GM12878 (cell line): Measurements from ENCODE around the gene NKD1. TPM values are rescaled to one million over a fixed set of nuclear protein-coding genes. Genes with fewer than 3 reads are reported as not detected.

ENCODE experiments used
- ATAC-seq: fragments of 200-7000 bp; cut with Tn5 transposase; 3 replicates; pipeline ENCODE4 v1.9.1; 2020; ENCODE audit warnings: mild to moderate bottlenecking, moderate library complexity
- BruUV-seq: library from RNA; stranded (reverse); fragments of 400-500 nt; replicated peaks from 2 replicates; lab custom pipeline; 2021; lab: Mats Ljungman, UMichigan
- CTCF ChIA-PET: fragments of 300-600 bp; sonication (Branson Sonifier 250); formaldehyde crosslinking; extraction: SDS; loops from one replicate; lab custom pipeline; 2021; ENCODE audit warnings: inconsistent platforms; lab: Yijun Ruan, JAX
- POLR2A ChIA-PET: fragments of 350-600 bp; formaldehyde crosslinking; extraction: SDS; loops from one replicate; lab custom pipeline; 2021; ENCODE audit warnings: inconsistent platforms; lab: Charles Lee
- RAD21 ChIA-PET: fragments of 300-600 bp; sonication (Branson Sonifier 250); formaldehyde crosslinking; loops from one replicate; lab custom pipeline; 2023; ENCODE audit warnings: antibody characterized with exemption; ENCODE audit not compliant: unreplicated experiment; lab: Charles Lee
- SMC1A ChIA-PET: fragments of 300-600 bp; sonication (Branson Sonifier 250); formaldehyde crosslinking; loops from one replicate; lab custom pipeline; 2023; ENCODE audit not compliant: unreplicated experiment, uncharacterized antibody; lab: Charles Lee
- DNase-seq: peaks from one replicate; pipeline ENCODE4 v3.0.0-alpha.2; 2011; ENCODE audit warnings: low read depth, low spot score
- FAIRE-seq: peaks from 3 replicates; lab custom pipeline; 2011; peaks lifted over from hg19 to GRCh38; lab: Jason Lieb, UNC
- H2AFZ ChIP-seq: 2 replicates; pipeline ENCODE4 v1.6.0; 2011; ENCODE audit warnings: low read depth, low read length, control low read depth; ENCODE audit not compliant: control insufficient read depth
- H3K27ac ChIP-seq: 2 replicates; pipeline ENCODE4 v1.5.1; 2011; ENCODE audit warnings: control low read depth; ENCODE audit not compliant: control insufficient read depth, insufficient read depth
- H3K27me3 ChIP-seq, 2 experiments: replicated peaks in 1 of 2; 2 replicates each; pipeline versions ENCODE4 v1.6.0 to v1.6.1; 2011; ENCODE audit warnings: low read length in 1 of 2; ENCODE audit not compliant: control insufficient read depth in 2 of 2, insufficient read depth in 2 of 2
- H3K36me3 ChIP-seq, 2 experiments: 2 replicates each; pipeline ENCODE4 v1.5.1; 2011; ENCODE audit warnings: low read length in 1 of 2; ENCODE audit not compliant: control insufficient read depth in 2 of 2, insufficient read depth in 2 of 2
- H3K4me1 ChIP-seq: 2 replicates; pipeline ENCODE4 v1.6.1; 2011; ENCODE audit warnings: mild to moderate bottlenecking, low read length, moderate library complexity, mixed read lengths; ENCODE audit not compliant: control insufficient read depth, insufficient read depth
- H3K4me2 ChIP-seq: 2 replicates; pipeline ENCODE4 v1.6.0; 2011; ENCODE audit warnings: control low read depth; ENCODE audit not compliant: control insufficient read depth, insufficient read depth
- H3K4me3 ChIP-seq: fragments of 200-600 bp; sonication (generic); 2 replicates; pipeline ENCODE4 v1.5.1; 2016
- H3K79me2 ChIP-seq: 2 replicates; pipeline ENCODE4 v1.6.0; 2011; ENCODE audit warnings: low read length; ENCODE audit not compliant: control insufficient read depth, insufficient read depth
- H3K9ac ChIP-seq: 2 replicates; pipeline ENCODE4 v1.8.0; 2011; ENCODE audit warnings: low read length, control low read depth, mixed read lengths; ENCODE audit not compliant: control insufficient read depth, insufficient read depth
- H3K9me3 ChIP-seq: replicated peaks from 3 replicates; pipeline ENCODE4 v1.5.1; 2011; ENCODE audit warnings: mild to moderate bottlenecking, low read length; ENCODE audit not compliant: control insufficient read depth, insufficient read depth
- H4K20me1 ChIP-seq: 2 replicates; pipeline ENCODE4 v1.6.0; 2011; ENCODE audit not compliant: control insufficient read depth, insufficient read depth
- CHD4 ChIP-seq: fragments of 200-600 bp; sonication (generic); IDR thresholded peaks from 2 replicates; pipeline ENCODE4 v1.6.1; 2016; ENCODE audit warnings: mild to moderate bottlenecking
- EZH2 ChIP-seq: IDR thresholded peaks from 2 replicates; pipeline ENCODE4 v1.6.1; 2012; ENCODE audit warnings: low read depth, mild to moderate bottlenecking, control low read depth, inconsistent platforms, low read length, borderline replicate concordance; ENCODE audit not compliant: control insufficient read depth
- HDGF ChIP-seq: fragments of 450-650 bp; IDR thresholded peaks from 2 replicates; pipeline ENCODE4 v1.6.1; 2016; ENCODE audit warnings: antibody characterized with exemption
- KAT2A ChIP-seq: conservative IDR thresholded peaks from 2 replicates; pipeline ENCODE4 v1.6.1; 2011; ENCODE audit warnings: low read depth, low read length; ENCODE audit not compliant: control insufficient read depth
- PAX5 ChIP-seq: IDR thresholded peaks from 2 replicates; pipeline ENCODE4 v1.6.1; 2011; ENCODE audit warnings: low read depth, low read length, borderline replicate concordance
- RAD51 ChIP-seq: fragments of 450-650 bp; IDR thresholded peaks from 2 replicates; pipeline ENCODE4 v1.6.1; 2016; ENCODE audit warnings: moderate library complexity, mild to moderate bottlenecking, inconsistent platforms
- SUPT20H ChIP-seq: IDR thresholded peaks from 2 replicates; pipeline ENCODE4 v1.6.1; 2011; ENCODE audit warnings: low read depth, mild to moderate bottlenecking, low read length, moderate library complexity, borderline replicate concordance; ENCODE audit not compliant: control insufficient read depth
- ZNF274 ChIP-seq: IDR thresholded peaks from one replicate; pipeline ENCODE4 v1.8.0; 2011; ENCODE audit not compliant: insufficient read length, insufficient read depth
- WGBS: methylation state at CpG from one replicate; pipeline ENCODE4 v1.1.6; 2016; ENCODE audit warnings: low lambda C conversion rate; ENCODE audit not compliant: insufficient replicate concordance, insufficient coverage; ENCODE audit errors: missing lambda C conversion rate; 5-methylcytosine and 5-hydroxymethylcytosine counted together
- in situ Hi-C: fragments of 300-500 bp; cut with MboI; formaldehyde crosslinking; loops from 9 replicates; pipeline ENCODE4 v1.14.3; 2018; ENCODE audit warnings: mixed read lengths
- intact Hi-C: fragments of 100-400 bp; cut with micrococcal nuclease; formaldehyde crosslinking; loops from one replicate; pipeline ENCODE4 v1.14.2; 2022; ENCODE audit not compliant: unreplicated experiment
- polyA plus RNA-seq, 11 experiments: library from polyadenylated mRNA; depleted of rRNA in 4 of 11; unstranded in 6 of 11; stranded (reverse) in 5 of 11; fragments of >200 nt; fragmentation: Nextera tagmentation in 4 of 11; fragmentation: Illumina TruSeq in 1 of 11; extraction: Ambion mirVana in 4 of 11; extraction: Trizol in 1 of 11; gene quantifications; 1 replicate in 1 of 11; 2 replicates in 10 of 11; pipeline versions ENCODE4 v1.2.1 to v1.2.3, GENCODE V29; 2011 to 2016; ENCODE audit warnings: inconsistent platforms in 2 of 11, missing spikeins in 2 of 11, low read depth in 1 of 11
- total RNA-seq, 4 experiments: library from RNA; depleted of rRNA in 3 of 4; stranded (reverse); fragments of >200 nt in 3 of 4; fragmentation: Illumina TruSeq in 1 of 4; extraction: Trizol in 1 of 4; gene quantifications; 2 replicates each; pipeline versions ENCODE4 v1.2.1 to v1.2.3, GENCODE V29; 2013 to 2021
- TF ChIP-seq, protein P1 (sequence below): fragments of 150-350 bp; IDR thresholded peaks from 2 replicates; pipeline ENCODE4 v1.6.1; 2014; ENCODE audit warnings: mild to moderate bottlenecking, low read depth, low read length
- TF ChIP-seq, protein P2 (sequence below): fragments of 450-650 bp; IDR thresholded peaks from 2 replicates; pipeline ENCODE4 v1.6.1; 2017; ENCODE audit warnings: antibody characterized with exemption, mild to moderate bottlenecking, moderate library complexity
- TF ChIP-seq, protein P3 (sequence below): fragments of 450-650 bp; IDR thresholded peaks from 2 replicates; pipeline ENCODE4 v1.6.1; 2018; ENCODE audit warnings: borderline replicate concordance, mild to moderate bottlenecking; ENCODE audit not compliant: partially characterized antibody

The NKD1 gene
- total and polyA plus RNA-seq, 10 of the 15 experiments (the other 5 are each of a cell fraction or from before 2014, with no cell fraction given): under 0.01 to 0.49 (median 0.04) TPM; not detected in 2

DNA sequence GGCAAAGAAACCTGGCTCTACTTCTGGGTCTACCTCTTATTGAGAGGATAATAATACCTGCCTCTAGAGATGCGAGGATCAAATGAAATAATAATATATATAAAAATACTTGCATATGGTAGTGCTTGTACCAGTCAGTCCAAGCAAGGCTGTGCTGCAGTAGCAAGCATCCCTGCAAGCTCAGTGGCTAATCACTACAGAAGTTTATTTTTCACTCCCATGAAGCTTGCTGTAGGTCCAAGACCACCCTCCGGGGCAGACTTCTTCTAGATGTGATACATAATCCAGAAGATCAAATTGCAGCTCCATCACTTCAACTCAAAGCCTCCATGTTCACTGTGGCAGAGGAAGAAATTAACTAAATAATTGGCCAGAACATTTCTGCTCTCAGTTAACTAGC is 48.9 kb upstream of the NKD1 start:
- H3K36me3 ChIP-seq: no peaks in the 10 kb centered on the region
- no TSS peak for BruUV-seq
- CTCF ChIA-PET: no interaction called here
- no peak overlapping the region for H2AFZ ChIP-seq
- no peak for DNase-seq
- RAD21 ChIA-PET: no interaction called here
- no peak for FAIRE-seq
- SMC1A ChIA-PET: no interaction called here
- no peak overlapping the region for H3K4me2 ChIP-seq
- H3K4me1 ChIP-seq: no peaks in the 10 kb centered on the region
- WGBS: 42% methylated on average over 2 of the region's 2 CpGs
- H4K20me1 ChIP-seq: no peaks in the 10 kb centered on the region
- H3K9ac ChIP-seq: no peak overlapping the region
- H3K27me3 ChIP-seq: no peaks in the 10 kb centered on the region
- TF ChIP-seq PAX5 (no peak), SUPT20H (no peak), RAD51 (no peak), KAT2A (no peak), HDGF (no peak), EZH2 (no peak), CHD4 (no peak), ZNF274 (no peak)
- TF ChIP-seq, protein P1, sequence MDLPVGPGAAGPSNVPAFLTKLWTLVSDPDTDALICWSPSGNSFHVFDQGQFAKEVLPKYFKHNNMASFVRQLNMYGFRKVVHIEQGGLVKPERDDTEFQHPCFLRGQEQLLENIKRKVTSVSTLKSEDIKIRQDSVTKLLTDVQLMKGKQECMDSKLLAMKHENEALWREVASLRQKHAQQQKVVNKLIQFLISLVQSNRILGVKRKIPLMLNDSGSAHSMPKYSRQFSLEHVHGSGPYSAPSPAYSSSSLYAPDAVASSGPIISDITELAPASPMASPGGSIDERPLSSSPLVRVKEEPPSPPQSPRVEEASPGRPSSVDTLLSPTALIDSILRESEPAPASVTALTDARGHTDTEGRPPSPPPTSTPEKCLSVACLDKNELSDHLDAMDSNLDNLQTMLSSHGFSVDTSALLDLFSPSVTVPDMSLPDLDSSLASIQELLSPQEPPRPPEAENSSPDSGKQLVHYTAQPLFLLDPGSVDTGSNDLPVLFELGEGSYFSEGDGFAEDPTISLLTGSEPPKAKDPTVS: no peak
- TF ChIP-seq, protein P2, sequence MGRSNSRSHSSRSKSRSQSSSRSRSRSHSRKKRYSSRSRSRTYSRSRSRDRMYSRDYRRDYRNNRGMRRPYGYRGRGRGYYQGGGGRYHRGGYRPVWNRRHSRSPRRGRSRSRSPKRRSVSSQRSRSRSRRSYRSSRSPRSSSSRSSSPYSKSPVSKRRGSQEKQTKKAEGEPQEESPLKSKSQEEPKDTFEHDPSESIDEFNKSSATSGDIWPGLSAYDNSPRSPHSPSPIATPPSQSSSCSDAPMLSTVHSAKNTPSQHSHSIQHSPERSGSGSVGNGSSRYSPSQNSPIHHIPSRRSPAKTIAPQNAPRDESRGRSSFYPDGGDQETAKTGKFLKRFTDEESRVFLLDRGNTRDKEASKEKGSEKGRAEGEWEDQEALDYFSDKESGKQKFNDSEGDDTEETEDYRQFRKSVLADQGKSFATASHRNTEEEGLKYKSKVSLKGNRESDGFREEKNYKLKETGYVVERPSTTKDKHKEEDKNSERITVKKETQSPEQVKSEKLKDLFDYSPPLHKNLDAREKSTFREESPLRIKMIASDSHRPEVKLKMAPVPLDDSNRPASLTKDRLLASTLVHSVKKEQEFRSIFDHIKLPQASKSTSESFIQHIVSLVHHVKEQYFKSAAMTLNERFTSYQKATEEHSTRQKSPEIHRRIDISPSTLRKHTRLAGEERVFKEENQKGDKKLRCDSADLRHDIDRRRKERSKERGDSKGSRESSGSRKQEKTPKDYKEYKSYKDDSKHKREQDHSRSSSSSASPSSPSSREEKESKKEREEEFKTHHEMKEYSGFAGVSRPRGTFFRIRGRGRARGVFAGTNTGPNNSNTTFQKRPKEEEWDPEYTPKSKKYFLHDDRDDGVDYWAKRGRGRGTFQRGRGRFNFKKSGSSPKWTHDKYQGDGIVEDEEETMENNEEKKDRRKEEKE: no peak
- TF ChIP-seq, protein P3, sequence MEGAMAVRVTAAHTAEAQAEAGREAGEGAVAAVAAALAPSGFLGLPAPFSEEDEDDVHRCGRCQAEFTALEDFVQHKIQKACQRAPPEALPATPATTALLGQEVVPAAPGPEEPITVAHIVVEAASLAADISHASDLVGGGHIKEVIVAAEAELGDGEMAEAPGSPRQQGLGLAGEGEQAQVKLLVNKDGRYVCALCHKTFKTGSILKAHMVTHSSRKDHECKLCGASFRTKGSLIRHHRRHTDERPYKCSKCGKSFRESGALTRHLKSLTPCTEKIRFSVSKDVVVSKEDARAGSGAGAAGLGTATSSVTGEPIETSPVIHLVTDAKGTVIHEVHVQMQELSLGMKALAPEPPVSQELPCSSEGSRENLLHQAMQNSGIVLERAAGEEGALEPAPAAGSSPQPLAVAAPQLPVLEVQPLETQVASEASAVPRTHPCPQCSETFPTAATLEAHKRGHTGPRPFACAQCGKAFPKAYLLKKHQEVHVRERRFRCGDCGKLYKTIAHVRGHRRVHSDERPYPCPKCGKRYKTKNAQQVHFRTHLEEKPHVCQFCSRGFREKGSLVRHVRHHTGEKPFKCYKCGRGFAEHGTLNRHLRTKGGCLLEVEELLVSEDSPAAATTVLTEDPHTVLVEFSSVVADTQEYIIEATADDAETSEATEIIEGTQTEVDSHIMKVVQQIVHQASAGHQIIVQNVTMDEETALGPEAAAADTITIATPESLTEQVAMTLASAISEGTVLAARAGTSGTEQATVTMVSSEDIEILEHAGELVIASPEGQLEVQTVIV: no peak
- TF ChIP-seq, all 136 proteins: peak for 0
- intact Hi-C loops: no loop called here
- no peaks in the 10 kb centered on the region for H3K79me2 ChIP-seq
- no peaks in the 10 kb centered on the region; the same call in 2 of the 3 replicates for H3K9me3 ChIP-seq
- in situ Hi-C loops: no loop called here
- ATAC-seq: no peak
- POLR2A ChIA-PET: no interaction called here
- H3K27ac ChIP-seq: no peak overlapping the region
- no peak overlapping the region for H3K4me3 ChIP-seq
